Pons (tissue), 1 donor: Measurements from ENCODE around the gene FBXL7.

ENCODE experiments used
- DNase-seq: peaks from one replicate; pipeline ENCODE4 v3.0.0-alpha.2; 2016; ENCODE audit warnings: low spot score

FBXL7 gene

GRCh38 chr5:15715967-15716366 lies 216.0 kb downstream of the FBXL7 start:
- DNase-seq: no peak

GRCh38 chr5:15717001-15717400 lies 217.0 kb downstream of the FBXL7 start:
- DNase-seq: no peak

DNA sequence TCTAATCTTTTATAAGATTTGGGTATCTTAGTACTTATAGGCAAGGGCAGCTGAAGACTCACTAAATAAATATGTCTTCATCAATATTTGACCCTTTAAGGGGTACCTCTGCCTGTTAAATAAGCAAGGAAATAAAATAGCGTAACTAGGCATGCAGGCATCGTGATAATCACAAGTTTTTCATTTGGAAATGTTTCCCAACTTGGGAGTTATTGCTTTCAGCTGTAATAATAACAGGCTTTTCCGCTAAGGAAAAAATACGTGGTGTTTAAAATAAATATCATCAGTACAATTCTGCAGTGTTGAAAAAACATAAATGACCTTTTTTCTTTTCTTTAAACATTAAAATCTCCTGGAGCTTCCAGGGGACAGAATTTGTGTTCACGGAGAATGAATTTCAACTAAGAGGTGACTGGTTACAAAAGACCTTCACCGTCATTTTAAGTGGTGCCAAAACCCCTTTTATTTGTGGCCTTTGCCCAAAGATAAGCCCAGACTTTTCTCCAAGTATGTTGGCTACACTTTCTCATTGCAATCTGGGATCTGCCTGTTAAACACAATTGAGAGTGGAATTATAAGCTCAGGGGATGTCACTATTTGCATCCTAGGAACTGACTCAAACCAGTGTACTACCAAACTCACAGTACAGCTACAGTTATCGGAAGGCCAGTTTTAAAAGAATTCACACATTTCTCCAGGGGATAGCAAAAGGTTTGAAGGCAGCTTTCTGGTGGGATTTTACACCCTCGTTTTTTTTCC lies 218.6 kb downstream of the FBXL7 start:
- DNase-seq: peak; percentile 26

DNA sequence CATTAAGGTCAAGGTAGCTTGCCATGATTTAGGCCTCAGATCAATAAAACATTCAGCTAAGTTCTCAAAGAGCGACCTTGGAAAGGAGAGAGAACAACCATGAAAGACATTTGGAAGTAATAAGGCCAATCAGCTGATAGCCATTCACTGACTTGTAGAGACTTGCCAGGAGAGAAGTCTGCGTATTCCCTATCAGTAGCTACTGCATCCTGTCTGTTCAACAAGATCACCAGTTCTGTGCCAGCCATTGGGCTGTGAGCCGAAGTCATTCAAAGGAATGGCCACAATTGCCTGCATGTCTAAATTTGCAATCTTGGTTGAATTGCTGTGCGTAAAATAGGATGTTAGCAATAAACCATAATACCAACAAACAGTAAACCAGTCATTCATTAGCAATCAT lies 219.8 kb downstream of the FBXL7 start:
- DNase-seq: peak; percentile 45

GRCh38 chr5:15720515-15720914 lies 220.5 kb downstream of the FBXL7 start:
- no peak for DNase-seq

GRCh38 chr5:15722305-15722704 lies 222.3 kb downstream of the FBXL7 start:
- DNase-seq: no peak

DNA sequence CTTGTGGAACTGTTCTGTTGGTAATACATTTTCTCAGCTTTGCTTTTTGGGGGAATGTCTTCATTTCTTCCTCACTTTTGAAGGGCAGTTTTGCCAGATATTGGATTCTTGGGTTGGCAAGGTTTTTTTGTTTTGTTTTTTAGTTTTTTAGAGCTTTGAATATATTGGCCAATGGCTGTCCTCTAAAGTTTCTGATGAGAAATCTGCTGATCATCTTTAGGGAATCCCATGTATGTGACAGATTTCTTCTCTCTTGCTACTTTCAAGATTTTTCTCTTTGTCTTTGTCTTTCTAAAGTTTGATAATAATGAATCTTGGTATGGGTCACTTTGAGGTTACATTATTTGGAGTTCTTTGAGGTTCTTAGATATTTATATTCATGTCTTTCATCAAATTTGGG lies 227.4 kb downstream of the FBXL7 start:
- DNase-seq: no peak

DNA sequence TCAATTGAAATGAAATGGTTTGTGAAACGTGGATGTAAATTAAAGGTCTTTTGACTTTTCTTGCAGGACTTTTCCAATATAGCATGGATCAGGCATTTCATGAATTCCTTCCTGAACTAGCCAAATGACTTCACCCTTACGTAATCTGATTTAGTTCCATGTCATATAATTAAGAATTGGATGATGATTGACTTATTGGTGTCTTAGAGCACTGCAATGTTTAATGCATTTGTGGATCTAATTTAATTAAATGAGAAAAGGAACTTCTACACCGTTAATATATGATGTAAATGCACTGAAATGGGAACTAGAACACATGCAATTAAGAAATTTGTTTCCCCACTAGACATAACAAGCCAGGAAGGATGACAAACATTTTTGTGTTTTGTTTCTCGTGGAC lies 228.8 kb downstream of the FBXL7 start:
- DNase-seq: no peak

DNA sequence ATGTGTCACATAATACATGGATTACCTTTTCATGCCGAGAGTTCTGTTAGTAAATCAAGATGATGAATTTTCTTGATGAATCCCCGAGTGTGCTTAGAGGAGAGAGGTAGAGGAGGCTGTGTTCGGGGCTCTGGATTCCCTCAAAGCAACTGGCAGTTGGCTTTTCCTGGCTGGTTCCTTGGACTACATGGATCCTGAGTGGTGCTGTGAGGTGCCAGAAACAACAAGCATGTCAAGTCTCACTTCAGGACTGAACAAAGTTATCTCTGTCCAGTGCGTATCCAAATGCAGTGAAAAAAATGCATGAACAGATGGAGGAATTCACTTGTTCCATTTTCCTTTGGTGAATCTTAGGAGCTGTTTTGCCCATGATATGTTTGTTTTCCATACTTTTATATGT lies 231.7 kb downstream of the FBXL7 start:
- no peak for DNase-seq

DNA sequence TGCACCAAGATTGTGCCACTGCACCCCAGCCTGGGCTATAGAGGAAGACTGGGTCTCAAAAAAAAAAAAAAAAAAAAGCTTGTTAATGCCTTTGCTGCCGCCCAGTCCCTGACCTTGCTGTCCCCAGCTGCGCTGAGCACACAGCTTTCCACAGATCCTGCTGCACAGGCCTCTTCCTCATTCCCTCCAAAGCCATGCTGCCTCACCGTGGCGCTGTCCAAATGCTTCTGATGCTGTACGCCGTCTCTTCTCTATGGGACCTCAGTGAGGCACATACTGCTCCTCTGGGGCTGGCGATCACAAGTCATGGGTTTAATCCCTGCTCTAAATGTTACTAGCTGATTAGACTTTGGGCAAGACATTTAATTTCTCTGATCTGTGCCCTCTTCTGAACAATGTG lies 234.1 kb downstream of the FBXL7 start:
- DNase-seq: no peak

DNA sequence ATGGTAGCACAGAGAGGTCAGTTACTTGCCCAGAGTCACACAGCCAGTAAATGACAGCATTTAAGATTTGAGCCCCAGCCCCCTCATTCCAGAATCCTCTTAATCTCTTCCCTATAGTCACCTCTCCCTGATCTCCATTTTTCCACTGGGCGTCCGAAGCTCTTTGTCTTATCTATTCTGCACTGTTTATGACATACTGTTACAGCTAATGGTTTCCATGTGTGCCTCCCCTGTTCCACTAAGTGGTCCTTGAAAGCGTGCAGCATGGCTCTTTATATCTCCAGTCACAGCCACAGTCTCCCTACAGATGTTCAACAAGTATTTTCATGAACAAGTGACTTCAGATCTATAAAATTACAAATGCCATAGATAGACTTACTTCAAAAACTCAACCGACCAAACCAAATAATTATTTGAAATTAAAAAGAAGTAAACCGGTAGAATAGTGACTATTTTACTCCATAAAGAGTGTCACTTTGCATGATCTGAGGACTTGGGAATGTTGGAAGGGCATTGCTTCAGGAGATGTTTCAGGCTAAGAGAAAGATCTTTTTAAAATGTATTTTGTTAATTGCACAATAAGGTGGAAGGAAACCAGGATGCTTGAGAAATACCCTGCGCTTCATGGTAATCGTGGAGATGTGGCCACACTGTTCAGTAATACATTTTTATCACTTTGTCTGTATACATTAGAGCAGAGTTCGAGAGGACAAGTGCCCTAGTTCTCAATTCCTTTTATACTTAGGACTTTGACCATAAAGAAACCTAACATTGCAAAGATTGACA lies 237.2 kb downstream of the FBXL7 start:
- DNase-seq: no peak

GRCh38 chr5:15737871-15738664 lies 238.1 kb downstream of the FBXL7 start:
- no peak for DNase-seq

- no peak for DNase-seq
These were observed 240.4 kb downstream of the FBXL7 start for GRCh38 chr5:15740383-15740782.

DNA sequence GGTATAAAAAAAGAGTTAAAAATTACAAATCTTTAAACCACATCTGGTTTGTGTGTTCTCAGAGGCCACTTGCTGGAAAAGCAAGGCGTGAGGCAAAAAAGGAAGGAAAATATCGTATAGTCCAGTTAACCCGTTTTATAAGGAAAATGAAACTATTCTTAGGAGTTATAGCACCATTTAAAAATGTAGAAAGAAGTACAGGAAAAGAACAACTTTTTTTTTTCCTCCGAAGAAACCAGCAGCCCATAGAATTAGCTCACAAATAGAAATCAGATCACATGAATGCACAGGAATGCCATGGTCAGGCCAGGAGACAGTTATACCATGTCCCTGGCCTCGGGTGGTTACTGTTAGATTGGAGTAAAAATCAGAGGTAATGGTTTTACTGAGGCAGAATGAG lies 241.6 kb downstream of the FBXL7 start:
- no peak for DNase-seq

DNA sequence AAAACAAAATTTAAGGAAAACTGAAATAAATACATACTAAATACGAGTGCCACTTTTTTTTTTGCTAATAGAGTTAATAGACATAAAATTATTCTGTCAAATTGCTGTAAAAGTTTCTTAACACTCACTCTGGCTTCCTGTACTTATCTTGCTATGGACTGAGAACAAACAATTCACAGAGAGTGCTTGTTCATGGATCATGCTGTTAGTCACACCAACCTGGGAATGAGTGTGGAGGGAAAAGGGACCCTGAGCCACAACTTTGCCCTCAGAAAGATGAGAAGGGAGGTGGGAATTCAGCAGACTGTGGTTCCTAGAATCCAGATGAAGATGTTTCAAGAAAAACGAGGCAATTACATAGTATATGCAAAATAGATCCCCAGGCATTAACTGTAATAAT lies 246.9 kb downstream of the FBXL7 start:
- DNase-seq: no peak

- no peak for DNase-seq
These were observed 248.3 kb downstream of the FBXL7 start for GRCh38 chr5:15748266-15748665.

DNA sequence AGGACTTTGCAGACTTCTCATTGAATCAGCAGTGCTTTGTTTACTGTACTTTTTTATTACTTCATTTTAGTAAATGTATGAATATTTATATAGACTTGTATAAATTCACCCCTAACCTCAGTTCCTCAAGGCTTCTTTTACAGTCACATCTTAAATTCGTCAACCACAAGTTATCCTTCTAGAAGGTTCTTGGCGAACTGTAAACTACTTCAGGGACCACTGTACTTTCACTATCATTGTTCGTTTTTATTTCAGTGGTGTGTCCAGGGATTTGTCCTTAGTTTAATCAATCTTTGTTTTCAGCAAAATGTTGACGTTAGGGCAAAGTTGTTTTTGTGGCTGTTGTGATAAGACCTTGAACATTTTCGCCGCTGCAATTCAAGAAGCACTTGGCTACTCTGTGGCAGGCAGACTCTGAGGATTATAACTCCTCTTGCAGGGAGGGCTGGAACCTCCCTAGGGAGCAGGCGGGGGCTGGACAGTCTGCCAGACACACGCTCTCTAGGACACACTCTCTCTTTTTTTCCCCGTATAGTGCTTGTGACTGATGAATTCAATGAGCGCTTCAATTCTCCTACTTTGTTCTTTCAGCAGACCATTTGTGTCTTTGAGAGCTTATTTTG lies 252.8 kb downstream of the FBXL7 start:
- DNase-seq: peak; percentile 46

DNA sequence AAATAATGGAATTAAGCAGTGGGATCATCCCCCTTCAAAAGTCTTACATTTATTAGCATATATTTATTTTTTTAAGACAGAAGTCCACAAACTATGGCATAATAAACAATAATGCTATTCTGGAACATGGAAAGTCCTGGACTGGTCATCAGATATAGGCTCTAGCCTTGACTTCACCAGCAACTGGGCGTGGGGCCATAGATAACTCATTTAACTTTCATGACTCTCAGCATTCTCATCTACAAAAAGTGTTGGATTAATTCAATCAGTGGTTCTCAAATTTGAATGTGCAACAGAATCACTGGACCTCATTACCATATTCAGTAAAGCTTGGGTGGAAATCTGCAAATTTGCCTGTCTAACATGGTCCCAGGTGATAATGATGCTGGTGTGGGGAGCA lies 253.8 kb downstream of the FBXL7 start:
- DNase-seq: no peak

DNA sequence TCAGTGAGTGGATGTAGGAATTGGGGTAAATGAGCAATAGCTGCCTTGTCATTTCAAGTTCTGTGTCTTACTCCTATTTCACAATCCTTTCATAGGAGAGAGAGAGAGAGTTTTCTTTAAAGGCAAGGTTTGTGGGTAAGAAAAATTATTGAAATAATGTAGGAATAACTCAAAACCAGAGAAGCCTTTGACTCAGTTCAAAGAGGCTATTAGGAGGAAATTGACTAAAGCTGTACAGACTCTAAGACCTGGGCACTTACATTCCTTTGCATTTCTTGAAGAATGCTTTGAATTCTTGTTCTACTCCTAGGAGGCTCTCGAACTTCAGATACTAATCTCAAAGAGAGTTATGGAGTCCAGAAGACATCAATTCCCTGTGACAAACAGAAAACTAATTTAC lies 257.1 kb downstream of the FBXL7 start:
- DNase-seq: no peak

GRCh38 chr5:15757619-15758018 lies 257.6 kb downstream of the FBXL7 start:
- DNase-seq: no peak

DNA sequence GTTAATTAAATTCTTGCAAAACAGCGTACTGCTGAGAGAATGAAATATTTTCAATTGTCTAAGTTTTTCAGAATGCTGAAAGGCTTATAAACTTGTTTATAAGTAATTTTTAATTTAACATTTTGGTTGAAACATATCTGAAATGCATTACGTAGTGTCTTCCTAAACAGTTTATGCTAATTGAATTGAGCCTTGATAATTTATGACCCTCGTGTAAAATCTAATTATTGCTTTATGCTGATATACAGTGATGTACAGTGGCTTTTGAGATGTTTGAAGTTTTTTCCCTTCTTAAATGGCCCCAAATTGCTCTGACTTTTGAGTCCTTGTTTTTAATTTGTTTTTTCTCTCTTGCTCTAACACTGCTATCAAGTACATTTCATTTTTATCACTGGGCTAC lies 262.7 kb downstream of the FBXL7 start:
- no peak for DNase-seq

GRCh38 chr5:15763754-15764153 lies 263.8 kb downstream of the FBXL7 start:
- DNase-seq: no peak
